ENCODE results near the gene CYLD.

Gene CYLD

DNA sequence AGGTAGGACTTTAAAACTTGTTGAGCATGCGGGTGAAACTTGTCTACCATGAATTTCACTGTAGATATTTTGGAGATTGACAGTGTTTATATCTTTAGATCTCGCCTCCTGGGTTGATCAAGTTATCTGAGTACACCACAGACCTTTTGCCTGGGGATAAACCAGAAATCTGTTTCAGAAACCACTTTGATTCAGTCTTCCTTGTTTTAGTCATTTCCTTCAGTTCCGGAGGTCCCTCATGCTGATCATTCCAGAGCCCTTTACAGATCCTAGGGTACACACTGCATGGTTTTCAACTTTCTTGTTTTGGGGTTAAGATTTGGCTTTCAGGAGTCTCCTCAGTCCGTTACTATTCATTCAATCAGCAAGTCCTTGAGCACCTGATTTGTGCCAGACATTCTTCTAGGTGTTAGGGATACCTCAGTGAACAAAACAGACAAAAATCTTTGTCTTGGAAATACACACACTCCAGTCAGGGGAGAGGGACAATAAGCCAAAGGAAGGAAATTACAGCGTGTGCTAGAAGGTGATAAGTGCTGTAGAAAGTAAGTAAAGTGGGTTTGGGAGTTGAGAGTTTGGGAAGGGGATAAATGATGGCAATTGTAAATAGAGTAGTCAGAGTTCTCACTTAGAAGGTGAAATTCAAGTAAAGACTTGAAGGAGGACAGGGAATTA, 36.3 kb upstream of the CYLD start:
- DNase-seq (ENCODE audit: low read depth) = no peak
- no peak overlapping the region for H3K4me3 ChIP-seq (ENCODE audit: low read depth, low read length)
- TF ChIP-seq, protein P1, sequence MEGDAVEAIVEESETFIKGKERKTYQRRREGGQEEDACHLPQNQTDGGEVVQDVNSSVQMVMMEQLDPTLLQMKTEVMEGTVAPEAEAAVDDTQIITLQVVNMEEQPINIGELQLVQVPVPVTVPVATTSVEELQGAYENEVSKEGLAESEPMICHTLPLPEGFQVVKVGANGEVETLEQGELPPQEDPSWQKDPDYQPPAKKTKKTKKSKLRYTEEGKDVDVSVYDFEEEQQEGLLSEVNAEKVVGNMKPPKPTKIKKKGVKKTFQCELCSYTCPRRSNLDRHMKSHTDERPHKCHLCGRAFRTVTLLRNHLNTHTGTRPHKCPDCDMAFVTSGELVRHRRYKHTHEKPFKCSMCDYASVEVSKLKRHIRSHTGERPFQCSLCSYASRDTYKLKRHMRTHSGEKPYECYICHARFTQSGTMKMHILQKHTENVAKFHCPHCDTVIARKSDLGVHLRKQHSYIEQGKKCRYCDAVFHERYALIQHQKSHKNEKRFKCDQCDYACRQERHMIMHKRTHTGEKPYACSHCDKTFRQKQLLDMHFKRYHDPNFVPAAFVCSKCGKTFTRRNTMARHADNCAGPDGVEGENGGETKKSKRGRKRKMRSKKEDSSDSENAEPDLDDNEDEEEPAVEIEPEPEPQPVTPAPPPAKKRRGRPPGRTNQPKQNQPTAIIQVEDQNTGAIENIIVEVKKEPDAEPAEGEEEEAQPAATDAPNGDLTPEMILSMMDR (conservative IDR thresholded peaks at IDR 0.05; ENCODE audit: low read depth, low read length) = no peak

DNA sequence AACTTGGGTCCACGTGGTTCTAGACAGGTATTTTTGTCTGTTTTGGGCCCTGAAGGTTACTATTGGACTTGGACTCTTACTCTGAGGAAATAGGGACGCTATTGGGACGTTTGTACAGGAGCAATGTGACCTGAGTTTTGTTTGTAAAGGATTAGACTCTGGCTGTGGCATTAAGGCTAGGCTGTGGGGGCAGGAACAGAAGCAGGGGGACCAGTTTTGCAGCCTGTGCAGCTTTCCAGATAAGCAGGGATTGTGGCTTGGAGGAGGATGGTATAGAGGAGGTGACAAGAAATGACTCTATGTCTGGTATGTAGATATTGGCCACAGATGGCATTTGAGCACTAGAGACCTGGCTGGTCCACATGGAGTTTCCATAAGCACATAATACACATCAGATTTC, 35.6 kb upstream of the CYLD start:
- TF ChIP-seq, protein P1 (conservative IDR thresholded peaks at IDR 0.05; ENCODE audit: low read depth, low read length) = no peak
- no peak overlapping the region for H3K4me3 ChIP-seq (ENCODE audit: low read depth, low read length)
- no peak for DNase-seq (ENCODE audit: low read depth)

GRCh38 chr16:50708373-50709060, 33.4 kb upstream of the CYLD start:
- no peak for DNase-seq (ENCODE audit: low read depth)
- no peak overlapping the region for H3K4me3 ChIP-seq (ENCODE audit: low read depth, low read length)
- TF ChIP-seq, protein P1 (conservative IDR thresholded peaks at IDR 0.05; ENCODE audit: low read depth, low read length) = no peak

- TF ChIP-seq, protein P1 (conservative IDR thresholded peaks at IDR 0.05; ENCODE audit: low read depth, low read length) = no peak
- H3K4me3 ChIP-seq (ENCODE audit: low read depth, low read length) = no peak overlapping the region
- DNase-seq (ENCODE audit: low read depth) = no peak
These were observed 32.7 kb upstream of the CYLD start for GRCh38 chr16:50709061-50709684.

DNA sequence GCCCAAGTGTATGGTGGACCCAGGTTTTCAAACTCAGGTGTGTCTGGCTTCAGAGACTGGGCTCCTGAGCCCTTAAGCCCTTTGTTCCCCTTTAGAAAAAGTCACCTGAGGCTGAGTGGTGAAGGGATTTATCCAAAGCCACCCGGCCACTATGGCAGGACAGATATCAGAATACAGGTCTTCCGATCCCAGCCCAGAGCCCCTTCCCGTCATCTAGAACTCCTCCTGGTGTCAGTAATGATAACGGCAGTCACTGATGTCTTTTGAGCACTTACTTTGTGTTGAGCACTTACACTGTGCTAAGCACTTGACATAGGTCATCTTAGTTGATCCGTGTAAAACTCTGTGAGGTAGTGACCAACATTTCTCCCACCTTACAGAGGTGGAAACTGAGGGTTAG, 31.9 kb upstream of the CYLD start:
- no peak for DNase-seq (ENCODE audit: low read depth)
- H3K4me3 ChIP-seq (ENCODE audit: low read depth, low read length) = no peak overlapping the region

GRCh38 chr16:50711040-50711439, 30.8 kb upstream of the CYLD start:
- TF ChIP-seq, protein P1 (conservative IDR thresholded peaks at IDR 0.05; ENCODE audit: low read depth, low read length) = no peak
- no peak for DNase-seq (ENCODE audit: low read depth)
- no peak overlapping the region for H3K4me3 ChIP-seq (ENCODE audit: low read depth, low read length)

More for the DNA sequence above, 31.9 kb upstream of the CYLD start:
- TF ChIP-seq, protein P1 (conservative IDR thresholded peaks at IDR 0.05; ENCODE audit: low read depth, low read length) = no peak
